ENCODE results near the gene IRF8. TPM values are rescaled to one million over a fixed set of nuclear protein-coding genes. Genes with fewer than 3 reads are reported as not detected.
A peak's percentile ranks its signal among the peaks of the same experiment; 100 is the strongest.
"Not testable (repeated sequence)": the region's sequence is repeated elsewhere in the genome, so short reads cannot be mapped to it uniquely, and the experiment has no call there.

The IRF8 gene
- total RNA-seq, 4 donors from 2014 or later = 1.5 to 3.1 (median 2.8) TPM

DNA sequence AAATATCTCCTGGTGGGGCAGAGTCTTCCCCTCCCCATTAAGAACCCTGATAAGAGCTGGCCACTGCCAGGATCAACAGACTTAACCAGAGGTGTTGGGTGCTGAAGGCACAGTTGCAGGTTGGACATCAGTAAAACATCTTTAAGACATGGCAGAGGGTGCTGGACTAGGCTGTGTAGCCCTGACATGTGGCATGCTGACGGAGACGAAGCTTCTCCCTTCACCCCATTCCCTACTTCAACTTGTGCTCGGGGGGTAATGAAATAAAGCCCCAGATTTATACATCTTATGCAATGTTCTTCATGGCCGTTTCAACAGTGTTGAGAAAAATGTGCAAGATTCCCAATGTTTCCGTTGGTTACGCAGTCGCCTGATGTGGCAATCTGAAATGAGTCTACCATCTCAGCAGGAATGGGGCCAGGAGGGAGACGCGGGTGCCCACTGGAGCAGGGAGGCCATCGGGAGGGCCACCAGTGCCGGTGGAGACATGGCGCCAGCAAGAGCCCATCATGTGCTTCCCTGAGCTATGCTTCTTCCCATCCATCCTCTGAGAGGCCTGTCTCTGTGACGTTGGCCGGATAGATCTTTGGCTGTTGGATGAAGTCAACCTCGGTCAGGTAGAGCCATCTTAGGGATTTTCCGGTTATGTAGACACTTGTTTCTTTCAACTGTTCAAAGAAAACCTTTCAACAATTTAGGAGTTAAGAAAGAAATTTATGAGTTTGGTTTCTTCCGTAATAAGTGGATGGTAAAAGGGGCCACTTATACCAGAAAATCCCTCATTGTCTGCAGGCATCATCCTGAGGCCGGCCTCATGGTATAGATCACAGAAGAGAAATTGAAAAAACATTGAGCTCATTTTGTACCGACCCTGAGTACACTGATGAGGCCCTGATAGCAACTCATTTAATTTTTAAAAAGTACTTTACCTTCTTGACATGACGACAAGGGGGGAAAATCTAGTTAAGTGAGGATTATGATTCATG lies 6.4 kb downstream of the IRF8 start:
- H3K9me3 ChIP-seq = no peaks in the 10 kb centered on the region
- no peaks in the 10 kb centered on the region for H3K4me1 ChIP-seq
- TF ChIP-seq, protein P1, sequence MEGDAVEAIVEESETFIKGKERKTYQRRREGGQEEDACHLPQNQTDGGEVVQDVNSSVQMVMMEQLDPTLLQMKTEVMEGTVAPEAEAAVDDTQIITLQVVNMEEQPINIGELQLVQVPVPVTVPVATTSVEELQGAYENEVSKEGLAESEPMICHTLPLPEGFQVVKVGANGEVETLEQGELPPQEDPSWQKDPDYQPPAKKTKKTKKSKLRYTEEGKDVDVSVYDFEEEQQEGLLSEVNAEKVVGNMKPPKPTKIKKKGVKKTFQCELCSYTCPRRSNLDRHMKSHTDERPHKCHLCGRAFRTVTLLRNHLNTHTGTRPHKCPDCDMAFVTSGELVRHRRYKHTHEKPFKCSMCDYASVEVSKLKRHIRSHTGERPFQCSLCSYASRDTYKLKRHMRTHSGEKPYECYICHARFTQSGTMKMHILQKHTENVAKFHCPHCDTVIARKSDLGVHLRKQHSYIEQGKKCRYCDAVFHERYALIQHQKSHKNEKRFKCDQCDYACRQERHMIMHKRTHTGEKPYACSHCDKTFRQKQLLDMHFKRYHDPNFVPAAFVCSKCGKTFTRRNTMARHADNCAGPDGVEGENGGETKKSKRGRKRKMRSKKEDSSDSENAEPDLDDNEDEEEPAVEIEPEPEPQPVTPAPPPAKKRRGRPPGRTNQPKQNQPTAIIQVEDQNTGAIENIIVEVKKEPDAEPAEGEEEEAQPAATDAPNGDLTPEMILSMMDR (IDR thresholded peaks at IDR 0.05 in 4 of 5, conservative IDR thresholded peaks at IDR 0.05 in 1 of 5) = no peak
- no peak for TF ChIP-seq POLR2A (IDR thresholded peaks at IDR 0.05)
- peaks cover 2 to 22% (median 16%) of the 10 kb centered on the region in 3 donors for H3K27me3 ChIP-seq
- no peak overlapping the region for H3K4me3 ChIP-seq
- no peak for ATAC-seq
- no peak for DNase-seq
- in situ Hi-C loops (cut with MboI; ENCODE audit: low sequenced_read_pairs in 4 of 4) = no loop called here
- no peaks in the 10 kb centered on the region for H3K36me3 ChIP-seq
- no peak overlapping the region for H3K27ac ChIP-seq
- intact Hi-C loops (cut with DNase I; ENCODE audit: low total_unique reads) = no loop called here

DNA sequence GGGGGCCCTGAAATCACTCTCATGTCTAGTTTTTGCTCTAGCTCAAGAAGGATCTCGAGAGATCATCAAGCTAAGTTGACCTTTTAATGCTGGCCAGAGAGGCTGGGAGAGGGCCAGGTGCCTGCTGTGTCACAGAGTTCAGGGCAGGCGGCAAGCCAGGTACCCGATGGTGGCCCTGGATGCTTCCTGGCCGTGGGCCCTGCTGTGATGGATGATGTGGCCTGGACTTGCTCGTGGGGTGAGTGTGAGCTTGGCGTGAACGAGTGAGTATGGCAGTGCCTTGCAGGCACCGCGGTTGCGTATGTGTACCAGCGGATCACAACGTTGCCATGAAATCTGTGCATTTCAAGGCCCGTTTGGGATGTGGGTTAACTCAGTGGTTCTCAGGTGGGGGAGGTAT lies 7.4 kb downstream of the IRF8 start:
- Histone ChIP-seq H3K27ac (no peak overlapping the region), H3K9me3 (no peaks in the 10 kb centered on the region), H3K36me3 (no peaks in the 10 kb centered on the region), H3K4me3 (no peak overlapping the region), H3K4me1 (no peaks in the 10 kb centered on the region), H3K27me3 (peaks cover 0 to 13% (median 8%) of the 10 kb centered on the region in 3 donors)
- in situ Hi-C loops (cut with MboI; ENCODE audit: low sequenced_read_pairs in 4 of 4) = no loop called here
- intact Hi-C loops (cut with DNase I; ENCODE audit: low total_unique reads) = no loop called here
- DNase-seq (no peak), ATAC-seq (no peak)
- no peak for TF ChIP-seq POLR2A (IDR thresholded peaks at IDR 0.05)
- TF ChIP-seq, protein P1 (IDR thresholded peaks at IDR 0.05 in 4 of 5, conservative IDR thresholded peaks at IDR 0.05 in 1 of 5) = no peak

GRCh38 chr16:85907231-85907630 lies 8.3 kb downstream of the IRF8 start:
- ATAC-seq; H3K4me3 ChIP-seq; DNase-seq; intact Hi-C loops (cut with DNase I; ENCODE audit: low total_unique reads); H3K9me3 ChIP-seq; H3K4me1 ChIP-seq; H3K27me3 ChIP-seq; H3K27ac ChIP-seq; in situ Hi-C loops (cut with MboI; ENCODE audit: low sequenced_read_pairs in 4 of 4); H3K36me3 ChIP-seq: not testable (repeated sequence)

DNA sequence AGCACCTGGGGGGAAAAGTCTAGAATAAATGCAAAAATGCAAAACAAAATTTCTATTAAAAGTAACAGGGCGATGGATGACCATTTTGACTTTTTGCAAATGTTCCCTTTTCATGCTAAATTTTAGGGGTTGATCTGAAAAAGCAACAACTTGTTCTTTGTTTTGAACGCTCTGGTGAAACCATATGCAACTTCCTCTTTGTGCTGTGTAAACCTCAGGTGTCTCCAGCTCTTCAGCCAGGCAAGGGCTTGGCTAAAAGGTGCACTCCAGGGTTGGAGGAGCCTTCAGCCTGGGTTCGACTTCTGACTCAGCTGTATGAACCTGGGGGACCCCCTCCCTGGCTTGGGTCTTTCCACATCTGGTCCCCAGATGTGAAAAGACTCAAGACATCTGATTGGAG lies 9.5 kb downstream of the IRF8 start:
- intact Hi-C loops (cut with DNase I; ENCODE audit: low total_unique reads) = no loop called here
- Histone ChIP-seq H3K27me3 (peaks cover 0 to 6% (median 3%) of the 10 kb centered on the region in 3 donors), H3K9me3 (no peaks in the 10 kb centered on the region), H3K27ac (no peak overlapping the region), H3K4me1 (no peaks in the 10 kb centered on the region), H3K4me3 (no peak overlapping the region), H3K36me3 (no peaks in the 10 kb centered on the region)
- in situ Hi-C loops (cut with MboI; ENCODE audit: low sequenced_read_pairs in 4 of 4) = no loop called here
- DNase-seq = no peak
- ATAC-seq = no peak
- TF ChIP-seq, protein P1 (IDR thresholded peaks at IDR 0.05 in 4 of 5, conservative IDR thresholded peaks at IDR 0.05 in 1 of 5) = no peak
- TF ChIP-seq POLR2A (IDR thresholded peaks at IDR 0.05) = no peak

DNA sequence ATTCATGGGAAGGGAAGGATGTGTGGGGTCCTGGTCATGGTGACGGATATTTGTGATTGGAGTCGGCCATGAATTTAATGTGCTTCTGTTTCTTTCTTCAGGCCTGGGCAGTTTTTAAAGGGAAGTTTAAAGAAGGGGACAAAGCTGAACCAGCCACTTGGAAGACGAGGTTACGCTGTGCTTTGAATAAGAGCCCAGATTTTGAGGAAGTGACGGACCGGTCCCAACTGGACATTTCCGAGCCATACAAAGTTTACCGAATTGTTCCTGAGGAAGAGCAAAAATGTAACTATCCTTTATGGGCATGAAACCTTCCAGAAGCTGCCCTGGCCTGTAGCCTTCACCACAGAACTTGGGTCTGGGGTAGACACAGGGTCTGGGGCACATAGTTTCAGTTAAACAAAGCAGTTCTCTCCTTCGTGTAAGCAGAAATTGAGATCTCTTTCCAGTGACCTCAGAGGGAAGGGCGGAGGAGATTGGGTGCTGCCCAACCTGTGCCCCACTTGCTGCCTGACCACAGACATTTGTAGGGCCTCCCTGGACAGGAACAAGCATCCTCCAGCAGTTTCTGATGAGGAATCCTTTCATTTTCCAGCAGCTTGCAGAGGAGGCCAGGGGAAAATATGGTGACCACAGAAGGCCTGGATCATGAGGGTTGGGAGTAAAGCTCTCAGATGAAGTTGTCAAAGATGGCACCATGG lies 10.1 kb downstream of the IRF8 start:
- in situ Hi-C loops (cut with MboI; ENCODE audit: low sequenced_read_pairs in 4 of 4) = no loop called here
- TF ChIP-seq POLR2A (IDR thresholded peaks at IDR 0.05) = no peak
- TF ChIP-seq, protein P1 (IDR thresholded peaks at IDR 0.05 in 4 of 5, conservative IDR thresholded peaks at IDR 0.05 in 1 of 5) = no peak
- no peaks in the 10 kb centered on the region for H3K9me3 ChIP-seq
- no peak overlapping the region for H3K4me3 ChIP-seq
- no peak overlapping the region for H3K27ac ChIP-seq
- H3K27me3 ChIP-seq = peaks cover 0 to 3% (median under 1%) of the 10 kb centered on the region in 3 donors
- no peaks in the 10 kb centered on the region for H3K4me1 ChIP-seq
- DNase-seq (peak in 1 of 2 donors; percentile 26), ATAC-seq (peak in 1 of 2 donors; percentile 55)
- intact Hi-C loops (cut with DNase I; ENCODE audit: low total_unique reads) = no loop called here
- no peaks in the 10 kb centered on the region for H3K36me3 ChIP-seq

Data from gastrocnemius medialis (tissue), 4 donors.